CD4-positive, alpha-beta T cell treated with Interleukin-12 subunit alpha and Interleukin-12 subunit beta, for 1 hour (primary cell): ENCODE results near the gene LRP5.
A peak's percentile ranks its signal among the peaks of the same experiment; 100 is the strongest.

ENCODE experiments used
- DNase-seq: peaks from one replicate; pipeline ENCODE4 v3.0.0-alpha.2; 2020

Gene LRP5

DNA sequence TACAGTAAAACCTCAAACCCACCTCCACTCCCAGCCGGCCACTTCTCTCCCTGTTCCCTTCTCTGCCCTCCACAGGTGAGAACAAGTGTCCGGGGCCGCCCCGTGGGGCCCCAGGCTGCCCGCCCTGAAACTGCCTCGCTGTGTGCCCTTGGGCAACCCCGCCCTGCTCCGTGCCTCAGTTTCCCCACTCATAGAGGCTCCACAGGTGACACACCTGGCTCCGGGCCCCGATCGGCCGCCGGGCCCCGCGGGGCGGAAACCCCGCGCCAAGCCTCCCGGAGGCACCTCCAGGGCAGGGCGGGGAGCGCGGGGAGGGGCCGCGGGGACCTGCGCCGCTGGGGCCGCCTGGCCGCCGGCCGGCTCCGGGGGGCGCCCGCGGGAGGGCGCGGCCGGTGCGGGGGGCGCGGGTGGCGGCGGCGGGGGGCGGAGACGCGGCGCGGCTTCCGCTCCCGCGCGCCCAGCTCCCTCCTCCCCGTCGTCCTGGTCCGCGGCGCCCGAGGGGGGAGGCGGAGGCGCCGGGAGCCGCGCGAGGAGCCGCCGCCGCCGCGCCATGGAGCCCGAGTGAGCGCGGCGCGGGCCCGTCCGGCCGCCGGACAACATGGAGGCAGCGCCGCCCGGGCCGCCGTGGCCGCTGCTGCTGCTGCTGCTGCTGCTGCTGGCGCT is at the start of gene LRP5:
LRP5 (plus strand) TSS at position 475 of the 663 bp plus-strand sequence; CDS start at position 599, 124 bp downstream.
- no peak for DNase-seq

DNA sequence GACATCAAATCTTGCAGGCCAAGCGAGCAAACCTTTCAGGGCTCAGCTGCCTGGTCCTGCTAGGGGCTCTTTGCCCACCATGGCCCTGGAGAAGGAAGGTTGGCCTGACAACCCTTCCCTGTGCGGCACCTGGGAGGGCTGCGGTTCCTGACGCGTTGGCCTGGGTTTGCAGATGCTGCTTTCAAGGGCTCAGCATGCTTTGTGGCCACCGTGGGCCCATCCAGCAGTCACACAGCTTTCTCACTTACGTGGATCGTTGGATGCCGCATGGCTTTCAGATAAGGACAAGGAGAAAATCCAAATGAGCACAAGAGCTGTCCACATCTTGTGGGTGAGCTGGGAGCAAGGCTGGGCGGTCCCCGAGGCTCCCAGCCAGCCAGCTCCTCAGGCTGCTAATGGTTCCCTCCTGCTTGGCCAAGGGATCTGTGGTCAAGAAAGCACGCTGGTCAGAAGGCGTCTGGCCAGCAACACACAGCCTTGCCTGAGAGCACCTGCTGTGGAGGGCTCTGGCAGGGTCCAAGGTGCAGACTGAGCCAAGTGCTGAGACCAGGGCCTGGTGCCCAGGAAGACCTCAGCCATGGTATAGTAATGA is 48.9 kb upstream of the LRP5 start:
- no peak for DNase-seq

DNA sequence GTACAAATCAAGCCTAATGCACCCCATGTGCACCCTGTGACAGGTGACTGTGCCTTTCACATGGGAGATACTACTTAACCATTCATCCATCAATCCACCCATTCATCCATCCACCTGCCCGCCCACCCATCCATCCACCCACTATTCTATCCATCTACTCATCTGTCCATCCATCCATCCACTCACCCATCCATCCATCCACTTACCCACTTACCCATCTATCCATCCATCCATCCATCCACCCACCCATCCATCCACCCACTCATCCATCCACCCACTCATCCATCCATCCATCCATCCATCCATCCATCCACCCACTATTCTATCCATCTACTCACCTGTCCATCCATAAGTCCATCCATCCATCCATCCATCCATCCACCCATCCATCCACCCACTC is 48.1 kb upstream of the LRP5 start:
- no peak for DNase-seq

DNA sequence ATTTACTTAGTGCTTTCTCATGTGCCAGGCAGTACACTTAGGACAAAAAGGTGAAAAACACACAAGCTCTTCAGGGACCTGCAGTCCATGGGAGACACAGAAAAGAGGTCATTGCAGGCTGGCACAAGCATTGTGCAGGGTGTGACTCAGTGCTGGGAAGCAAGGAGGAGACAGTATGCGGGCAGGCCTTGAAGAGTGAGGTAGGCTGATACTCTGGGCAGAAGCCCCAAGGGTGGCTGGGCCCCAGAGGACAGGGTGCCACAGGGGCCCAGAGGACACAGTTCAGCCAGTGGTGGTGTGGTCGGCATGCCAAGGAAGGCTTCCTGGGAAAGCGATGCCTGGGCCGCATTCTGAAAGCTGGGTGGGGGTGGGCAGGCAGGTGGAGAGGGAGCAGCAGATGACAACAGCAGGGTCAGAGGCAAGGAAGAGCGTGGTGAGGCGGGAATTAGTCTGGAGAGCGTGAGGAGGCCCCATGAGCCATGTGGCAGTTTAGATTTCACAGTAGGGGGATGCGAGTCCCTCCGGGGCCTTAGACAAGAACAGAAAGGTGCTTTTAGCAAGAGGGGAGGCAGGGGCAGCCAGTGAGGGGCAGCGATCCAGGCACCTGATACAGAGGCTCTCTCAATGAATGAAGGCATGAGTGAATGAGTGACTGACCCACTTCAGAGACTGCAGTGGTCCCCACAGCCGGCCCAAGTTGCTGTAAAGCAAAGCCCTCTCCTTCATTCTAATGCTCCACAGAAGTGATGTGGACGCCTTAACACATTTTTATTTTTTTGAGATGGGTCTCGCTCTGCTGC is 47.5 kb upstream of the LRP5 start:
- DNase-seq: no peak

DNA sequence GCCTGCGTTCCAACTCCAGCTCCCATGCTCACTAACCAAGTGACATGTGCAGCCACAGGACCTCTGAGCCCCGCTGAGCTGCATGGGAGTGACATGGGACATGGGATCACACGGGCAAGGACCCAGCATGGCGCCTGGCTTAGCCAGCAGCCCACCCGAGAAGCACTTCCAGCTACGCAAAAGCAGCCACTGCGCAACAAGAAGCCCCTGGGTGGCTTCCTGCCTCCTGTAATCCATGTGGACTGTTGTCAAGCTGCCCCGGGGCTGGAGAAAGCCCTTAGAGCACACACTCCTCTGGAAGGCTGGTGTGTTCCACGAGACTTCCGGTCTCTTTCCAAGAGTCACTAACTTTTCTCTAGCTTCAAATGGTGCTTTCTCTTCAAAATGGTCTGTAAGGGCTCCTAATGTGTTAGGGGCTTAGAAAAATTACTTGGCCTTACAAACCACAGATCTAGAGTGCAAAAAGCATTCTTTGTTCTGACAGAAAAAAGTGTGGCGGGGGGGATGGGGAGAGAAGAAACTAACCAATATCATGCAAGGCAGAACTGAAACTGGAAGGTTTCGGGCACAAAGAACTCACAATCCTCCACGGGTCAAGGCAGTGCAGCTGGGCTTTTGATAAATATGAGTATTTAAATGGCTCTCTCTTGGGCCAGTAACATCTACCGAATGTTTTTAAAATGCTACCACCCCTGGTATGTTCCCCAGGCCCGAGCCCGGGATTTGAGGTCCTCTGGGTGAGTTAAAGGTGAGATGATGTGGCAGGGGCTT is 46.1 kb upstream of the LRP5 start:
- DNase-seq: no peak

DNA sequence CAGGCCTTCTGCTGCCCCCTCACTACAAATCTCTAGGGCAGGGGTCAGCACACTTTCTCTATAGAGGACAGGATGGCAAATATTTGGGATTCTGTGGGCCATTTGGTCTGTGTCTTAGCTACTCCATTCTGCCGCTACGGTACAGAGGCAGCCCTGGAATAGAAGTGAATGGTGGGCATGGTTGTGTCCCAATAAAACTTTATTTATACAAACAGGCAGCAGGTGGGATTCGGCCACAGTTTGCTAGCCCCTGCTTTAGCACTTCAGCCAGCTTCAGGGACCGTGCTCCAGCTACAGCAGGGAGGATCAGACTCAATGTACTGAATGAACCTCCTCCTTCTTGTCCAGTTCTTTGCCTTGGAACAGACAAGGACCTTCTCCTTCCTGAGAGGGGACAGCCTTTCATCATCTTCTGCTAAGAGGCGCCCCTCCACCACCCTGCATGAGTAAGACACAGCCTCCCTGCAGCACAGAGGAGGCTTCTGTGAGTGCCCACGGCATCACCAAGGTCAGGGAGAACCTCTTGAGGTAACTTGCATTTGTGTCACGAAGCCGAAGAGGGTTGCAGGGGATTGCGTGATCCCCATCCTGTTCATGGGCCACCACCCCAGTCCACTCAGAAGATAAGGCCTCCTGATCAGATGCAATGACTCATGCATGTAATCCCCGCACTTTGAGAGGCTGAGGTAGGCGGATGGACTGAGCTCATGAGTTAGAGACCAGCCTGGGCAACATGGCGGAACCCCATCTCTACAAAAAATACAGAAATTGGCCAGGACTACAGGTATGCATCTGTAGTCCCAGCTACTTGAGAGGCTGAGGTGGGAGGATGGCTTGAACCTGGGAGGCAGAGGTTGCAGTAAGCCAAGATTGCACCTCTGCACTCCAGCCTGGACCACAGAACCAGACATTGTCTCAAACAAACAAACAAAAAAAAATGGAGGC is 45.2 kb upstream of the LRP5 start:
- DNase-seq: no peak

DNA sequence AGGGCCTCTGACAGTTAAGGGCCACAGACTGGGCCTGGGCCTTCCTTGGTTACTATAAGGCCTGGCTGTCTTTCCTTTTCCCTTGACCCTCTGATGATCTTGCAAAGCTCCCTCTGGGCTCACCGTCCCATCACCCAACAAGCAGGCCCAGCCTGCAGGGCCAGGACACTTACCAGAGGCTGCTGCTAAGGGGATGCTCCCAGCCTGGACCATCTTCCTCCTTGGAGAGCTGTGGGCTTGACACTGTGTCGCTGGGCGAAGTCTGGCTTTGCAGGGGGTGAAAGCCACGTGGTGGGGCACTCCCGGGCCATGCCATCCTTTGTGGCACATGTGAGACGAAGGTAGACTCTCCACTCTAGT is 44.5 kb upstream of the LRP5 start:
- DNase-seq: no peak

DNA sequence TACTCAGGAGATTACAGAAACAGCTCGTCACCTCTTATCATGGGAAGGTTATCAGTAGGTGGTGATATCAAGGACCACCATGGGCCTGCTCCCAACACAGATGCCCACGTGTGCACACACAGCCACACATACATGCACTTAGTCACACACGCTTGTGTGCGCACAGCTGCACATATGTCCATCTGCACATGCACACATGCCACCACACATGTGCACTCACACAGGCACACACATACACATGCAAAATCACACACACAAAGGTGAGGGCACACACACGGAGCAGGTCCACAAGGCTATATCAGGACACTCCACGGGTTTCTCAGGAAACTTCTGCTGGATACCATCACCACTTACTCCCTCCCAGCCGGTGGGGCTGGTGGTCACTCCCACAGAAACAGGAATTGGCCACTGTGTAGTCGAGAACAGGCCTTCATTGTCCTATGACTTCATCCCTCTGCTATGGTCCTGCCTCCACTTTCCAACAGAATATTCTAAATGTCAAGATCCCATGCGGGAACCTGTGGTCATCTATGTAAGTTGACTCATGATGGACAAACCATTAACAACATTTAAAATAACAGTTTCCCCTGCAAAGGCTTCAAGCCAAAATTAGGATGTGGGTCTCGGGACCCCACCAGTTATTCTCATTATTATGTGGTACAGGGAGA is 42.8 kb upstream of the LRP5 start:
- DNase-seq: no peak

DNA sequence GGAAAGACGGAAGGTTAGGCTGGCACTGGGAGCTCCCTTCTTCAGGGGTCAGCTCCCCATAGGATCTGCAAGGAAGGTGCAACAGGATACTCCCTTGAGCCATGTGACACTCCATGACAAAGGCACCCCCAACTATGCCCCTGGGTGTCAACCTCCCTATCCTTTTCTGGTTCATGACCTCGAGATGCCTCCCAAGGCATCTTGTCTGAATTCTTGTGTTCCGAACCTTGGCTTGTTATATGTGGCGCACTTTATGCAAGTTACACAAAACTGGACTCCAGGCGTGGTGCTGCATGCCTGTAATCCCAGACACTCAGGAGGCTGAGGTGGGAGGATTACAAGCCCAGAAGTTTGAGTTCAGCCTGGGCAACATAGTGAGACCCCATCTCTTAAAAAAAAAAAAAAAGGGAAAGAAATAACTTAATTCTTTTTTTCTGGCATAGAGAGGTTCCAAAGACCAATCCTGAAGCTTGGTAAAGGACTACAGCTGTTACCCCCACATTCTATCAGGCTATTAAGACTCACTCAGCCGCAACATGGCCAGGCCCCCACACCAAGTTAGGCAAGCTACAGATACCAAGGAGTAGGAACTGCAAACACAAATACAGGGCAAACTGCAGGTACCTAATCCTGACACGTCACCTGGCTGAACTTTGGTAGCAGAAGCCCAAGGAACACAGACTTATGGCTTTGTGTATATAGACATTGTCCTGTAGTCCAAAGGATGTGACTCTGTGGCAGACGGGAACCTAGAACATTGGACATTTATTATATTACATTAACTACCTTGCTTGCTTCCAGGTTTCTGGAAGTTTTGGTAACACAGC is 42.0 kb upstream of the LRP5 start:
- no peak for DNase-seq

DNA sequence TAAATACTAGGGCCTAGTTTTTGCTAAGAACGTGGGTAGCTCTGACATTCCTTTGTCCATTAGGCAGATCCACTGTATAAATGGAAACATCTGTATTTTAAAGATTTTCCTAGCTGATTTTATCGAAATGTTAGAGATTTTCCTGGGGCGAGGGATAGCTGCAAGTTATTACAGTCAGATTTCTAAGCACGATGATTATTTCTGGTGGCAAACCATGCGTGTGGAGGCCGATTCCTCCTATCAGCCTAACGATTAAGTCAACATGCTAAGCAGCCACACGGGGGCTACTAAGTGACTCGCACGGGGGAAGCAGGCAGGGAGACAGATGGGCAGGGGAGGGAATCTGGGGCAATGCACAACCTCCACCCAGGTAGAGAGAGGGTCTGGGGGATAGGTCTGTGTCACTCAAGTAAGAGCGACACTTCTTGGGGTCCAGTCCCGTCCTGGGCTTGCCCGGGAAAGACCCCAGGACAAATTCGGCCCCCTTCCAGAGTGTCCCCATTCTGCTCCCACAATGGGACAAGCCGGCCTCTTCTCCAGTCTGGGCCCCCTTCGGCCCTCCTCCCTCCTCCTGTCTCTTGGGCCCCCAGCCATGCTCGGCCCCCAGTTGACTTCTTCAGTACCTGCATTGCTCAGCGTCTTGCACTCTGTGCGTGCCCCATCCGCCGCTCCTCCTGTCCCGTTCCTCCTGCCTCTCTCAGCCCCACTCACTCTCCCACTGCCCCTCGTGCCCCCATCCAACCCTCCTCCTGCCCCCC is 41.2 kb upstream of the LRP5 start:
- peak; percentile 69 for DNase-seq

DNA sequence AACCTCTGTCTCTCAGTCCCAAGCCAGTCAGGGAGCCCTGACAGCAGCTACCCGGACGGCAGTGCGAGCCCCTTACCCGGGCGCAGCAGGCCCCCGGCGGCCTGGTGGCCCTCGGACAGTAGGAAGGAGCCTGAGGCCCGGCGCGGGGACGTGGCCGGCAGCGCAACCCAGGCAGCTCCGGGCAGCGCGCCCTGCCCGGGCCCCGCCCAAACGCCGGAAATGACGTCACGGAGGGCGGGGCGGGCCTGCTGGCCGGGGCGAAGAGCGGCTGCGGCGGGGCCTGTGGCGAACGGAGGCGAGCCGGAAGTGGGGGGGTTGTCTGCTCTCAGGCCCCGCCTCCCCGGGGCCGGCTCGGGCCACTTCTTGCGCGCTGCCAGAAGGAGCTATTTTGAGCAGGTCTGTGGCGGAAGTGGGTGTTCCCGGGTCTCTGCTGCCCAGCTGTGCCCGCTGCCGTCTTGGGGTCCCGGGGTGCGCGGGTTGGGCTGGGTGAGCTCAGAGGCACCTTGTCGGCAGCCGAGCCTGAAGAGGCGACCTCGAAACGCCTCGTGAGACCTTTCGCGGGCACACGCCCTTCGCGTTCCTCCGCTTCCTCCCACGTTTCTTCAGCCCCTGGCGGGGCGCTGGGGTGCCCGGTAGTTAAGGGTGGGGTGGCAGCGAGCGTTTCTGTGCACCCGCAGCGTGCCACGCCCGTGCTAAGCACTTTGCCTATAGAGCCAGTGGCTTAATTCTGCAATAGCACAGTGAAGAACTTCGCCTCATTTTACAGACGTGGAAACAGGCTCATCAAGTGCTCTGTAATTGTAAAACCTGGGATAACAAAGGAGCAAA is 40.4 kb upstream of the LRP5 start, which contains the start of gene C11orf24:
C11orf24 (minus strand) TSS at position 193 of the 828 bp plus-strand sequence. CDS start 8,206 bp downstream, outside the sequence.
- DNase-seq: peak; percentile 95

DNA sequence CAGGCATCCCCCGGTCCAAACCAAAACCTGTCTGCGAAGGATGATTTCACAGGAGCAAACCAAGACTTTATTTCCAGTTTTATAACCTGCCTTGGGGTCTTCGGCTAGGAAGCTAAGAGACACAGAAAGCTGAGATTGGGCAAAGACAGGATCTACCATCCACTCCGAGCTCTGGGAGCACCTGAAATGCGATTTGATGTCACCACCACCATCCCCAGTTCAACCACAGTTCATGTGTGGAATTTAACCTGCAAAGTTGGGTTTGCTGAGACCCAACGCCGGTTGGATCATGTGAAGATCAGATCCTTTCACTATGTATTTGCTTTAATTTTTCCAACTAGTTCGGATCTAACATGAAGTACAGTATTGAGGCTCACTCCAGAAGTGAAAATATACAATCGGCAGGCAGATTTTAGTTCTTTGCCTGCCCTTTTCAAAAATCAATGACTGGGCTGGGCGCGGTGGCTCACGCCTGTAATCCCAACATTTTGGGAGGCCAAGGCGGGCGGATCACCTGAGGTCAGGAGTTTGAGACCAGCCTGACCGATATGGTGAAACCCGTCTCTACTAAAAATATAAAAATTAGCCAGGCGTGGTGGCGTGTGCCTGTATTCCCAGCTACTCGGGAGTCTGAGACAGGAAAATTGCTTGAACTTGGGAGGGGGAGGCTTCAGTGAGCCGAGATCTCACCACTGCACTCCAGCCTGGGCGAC is 39.2 kb upstream of the LRP5 start:
- DNase-seq: no peak

DNA sequence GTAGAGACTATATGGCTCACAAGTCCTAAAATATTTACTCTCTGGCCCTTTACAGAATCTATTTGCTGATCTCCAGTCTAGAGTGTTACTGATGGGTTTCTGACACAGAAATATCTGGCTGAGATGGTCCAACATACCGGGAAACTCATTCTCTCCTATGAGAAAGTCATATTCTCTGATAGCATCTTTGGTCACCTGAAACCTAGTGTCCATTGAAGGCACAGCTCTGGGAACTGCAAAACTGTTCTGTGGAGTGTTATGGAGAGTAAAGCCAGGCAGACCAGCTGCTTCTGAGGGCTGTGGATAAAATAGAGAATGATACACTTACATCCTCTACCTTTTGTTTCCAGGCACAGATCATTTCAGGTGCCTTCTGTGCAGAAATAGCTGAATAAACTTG is 38.1 kb upstream of the LRP5 start:
- DNase-seq: no peak

DNA sequence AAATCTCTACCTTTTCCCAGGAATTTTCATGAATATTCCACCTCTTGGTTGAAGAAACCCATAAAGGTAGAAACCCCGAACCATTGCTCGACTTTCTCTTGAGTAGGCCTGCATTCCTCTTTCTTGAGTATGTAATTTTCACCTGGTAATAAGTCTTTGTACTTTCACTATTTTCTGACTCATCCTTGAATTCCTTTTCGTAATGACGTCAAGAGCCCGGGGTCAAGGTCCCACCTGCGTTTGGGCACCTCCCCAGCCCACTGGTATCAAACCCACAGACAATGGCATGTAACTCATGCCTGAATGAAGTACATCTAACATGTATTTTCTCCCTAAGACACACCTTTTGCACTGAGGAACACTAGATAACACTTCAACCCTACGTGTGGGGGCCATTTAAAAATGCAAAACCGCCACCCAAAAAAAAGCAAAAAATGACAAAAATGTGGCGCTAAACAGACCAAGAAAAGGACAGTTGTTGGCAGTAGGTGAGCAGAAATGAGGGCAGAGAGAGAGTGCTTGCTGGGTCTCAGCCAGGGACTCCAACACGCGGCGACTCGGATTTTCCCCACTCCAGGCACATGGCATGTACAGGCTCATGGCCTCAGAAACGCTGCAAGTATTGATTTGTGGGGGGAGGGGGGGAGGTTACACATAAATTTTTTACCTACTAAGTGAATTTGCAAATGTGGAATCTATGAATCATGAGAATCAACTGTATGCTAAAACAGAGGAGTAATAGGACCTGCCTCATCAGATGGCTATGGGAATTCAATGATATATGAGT is 36.5 kb upstream of the LRP5 start:
- DNase-seq: no peak

DNA sequence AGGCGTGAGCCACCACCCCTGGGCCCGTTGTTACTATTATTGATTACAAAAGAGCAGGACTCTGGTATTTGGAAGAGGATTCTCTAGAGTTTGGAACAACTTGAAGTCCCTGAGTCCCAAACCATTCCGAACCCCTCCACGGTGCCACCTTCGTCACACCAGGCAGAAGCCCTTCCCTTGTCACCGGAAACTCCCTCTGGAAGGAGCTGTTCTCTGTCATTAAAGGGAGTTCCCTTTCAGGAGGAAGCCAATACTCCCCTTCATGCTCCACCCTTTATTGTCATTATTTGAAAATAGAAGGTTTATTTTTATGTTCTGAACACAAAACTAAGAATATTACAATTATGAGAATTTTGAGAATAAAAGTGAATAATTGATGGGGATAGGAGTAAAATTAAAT is 35.5 kb upstream of the LRP5 start:
- DNase-seq: no peak

DNA sequence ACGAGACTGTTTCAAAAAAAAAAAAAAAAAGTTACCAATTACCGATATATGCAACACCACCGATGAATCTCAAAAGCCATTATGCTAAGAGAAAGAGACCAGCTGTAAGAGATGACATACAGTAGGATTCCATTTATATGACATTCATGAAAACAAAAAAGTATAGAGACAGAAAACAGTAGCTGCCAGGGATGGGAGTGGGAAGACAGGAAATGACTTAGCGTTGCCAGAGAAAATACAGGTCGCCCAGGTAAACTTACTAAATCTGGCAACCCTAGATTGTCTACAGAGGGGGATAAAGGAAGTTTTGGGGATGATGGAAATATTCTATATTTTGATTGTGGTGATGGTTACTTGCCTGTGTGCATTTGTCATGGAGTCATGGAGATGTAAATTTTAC is 32.7 kb upstream of the LRP5 start:
- no peak for DNase-seq

DNA sequence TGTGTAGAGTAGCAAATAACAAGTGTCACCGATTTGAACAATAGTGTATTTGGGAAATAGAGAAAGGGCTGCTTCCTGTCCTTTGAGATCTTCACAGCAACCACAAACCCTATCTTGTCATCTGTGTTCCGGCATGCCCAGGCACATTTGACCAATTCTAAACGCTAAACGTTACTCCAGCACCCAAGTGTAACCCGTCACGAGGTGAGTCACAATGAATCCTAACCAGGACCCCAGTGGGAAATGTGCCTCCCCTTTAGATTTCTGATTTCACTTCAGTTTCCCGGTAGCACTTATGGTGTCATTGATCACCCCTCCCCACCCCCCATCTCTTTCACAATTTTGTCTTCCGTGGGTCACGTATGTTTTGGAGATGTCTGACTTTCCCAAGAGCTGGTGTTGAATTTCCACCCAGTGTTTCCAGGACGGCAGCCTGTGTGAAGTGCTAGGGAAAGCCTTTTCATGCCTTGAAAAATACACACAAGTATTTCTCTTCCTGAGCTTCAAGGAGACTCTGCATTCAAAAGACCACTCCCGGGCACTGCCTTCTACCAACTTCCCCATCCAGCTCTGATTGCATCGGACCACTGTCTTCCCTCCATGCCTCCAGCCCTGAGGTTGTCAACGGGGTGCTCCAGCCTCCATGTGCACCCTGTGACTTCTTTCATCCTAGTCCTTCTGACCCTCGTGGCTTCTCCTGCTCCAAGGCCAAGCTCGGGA is 30.1 kb upstream of the LRP5 start:
- peak; percentile 46 for DNase-seq
